MCF 10A (cell line): ENCODE data around the gene TNFRSF8. TPM values are rescaled to one million over a fixed set of nuclear protein-coding genes. Genes with fewer than 3 reads are reported as not detected.

Experiments
- BruUV-seq: library from RNA; stranded (reverse); fragments of 400-500 nt; replicated peaks from 2 replicates; lab custom pipeline; 2021; lab: Mats Ljungman, UMichigan
- CTCF ChIA-PET: fragments of 300-600 bp; sonication (Branson Sonifier 250); formaldehyde crosslinking; extraction: SDS; loops from one replicate; lab custom pipeline; 2021; ENCODE audit warnings: antibody characterized with exemption, inconsistent platforms; lab: Yijun Ruan, JAX
- POLR2A ChIA-PET: fragments of 300-600, 350-650 bp; sonication (Branson Sonifier 250); formaldehyde crosslinking; extraction: SDS; loops from one replicate; lab custom pipeline; 2020; ENCODE audit warnings: antibody characterized with exemption, inconsistent platforms; lab: Yijun Ruan, JAX
- DNase-seq: peaks from one replicate; pipeline ENCODE4 v3.0.0-alpha.2; 2018; ENCODE audit not compliant: unreplicated experiment
- H3K27ac Mint-ChIP-seq: one replicate; pipeline ENCODE4 v1.8.0; 2022; ENCODE audit warnings: mild to moderate bottlenecking, low read depth, mixed read lengths; ENCODE audit not compliant: unreplicated experiment
- H3K27me3 Mint-ChIP-seq: one replicate; pipeline ENCODE4 v1.8.0; 2022; ENCODE audit warnings: mixed read lengths; ENCODE audit not compliant: insufficient read depth, unreplicated experiment
- H3K36me3 Mint-ChIP-seq: one replicate; pipeline ENCODE4 v1.8.0; 2022; ENCODE audit warnings: mild to moderate bottlenecking, moderate library complexity, mixed read lengths; ENCODE audit not compliant: insufficient read depth, unreplicated experiment
- H3K4me1 Mint-ChIP-seq: one replicate; pipeline ENCODE4 v1.8.0; 2022; ENCODE audit warnings: mixed read lengths; ENCODE audit not compliant: insufficient read depth, unreplicated experiment
- H3K4me3 Mint-ChIP-seq: one replicate; pipeline ENCODE4 v1.8.0; 2022; ENCODE audit warnings: mild to moderate bottlenecking, moderate library complexity, mixed read lengths; ENCODE audit not compliant: unreplicated experiment
- H3K9me3 Mint-ChIP-seq: one replicate; pipeline ENCODE4 v1.8.0; 2022; ENCODE audit warnings: mixed read lengths; ENCODE audit not compliant: unreplicated experiment
- intact Hi-C: fragments of 100-400 bp; cut with micrococcal nuclease; formaldehyde crosslinking; loops from 2 replicates; pipeline ENCODE4 v1.14.1; 2022
- total RNA-seq: library from RNA; stranded (reverse); gene quantifications from 2 replicates; pipeline ENCODE4 v1.2.3, GENCODE V29; 2022
- TF ChIP-seq, protein P1 (sequence below): fragments of 200-600 bp; IDR thresholded peaks from one replicate; pipeline ENCODE4 v1.8.0; 2022; ENCODE audit warnings: antibody characterized with exemption, mild to moderate bottlenecking; ENCODE audit not compliant: unreplicated experiment

Gene TNFRSF8
- total RNA-seq, 1 experiment from 2014 or later, result not detected

DNA sequence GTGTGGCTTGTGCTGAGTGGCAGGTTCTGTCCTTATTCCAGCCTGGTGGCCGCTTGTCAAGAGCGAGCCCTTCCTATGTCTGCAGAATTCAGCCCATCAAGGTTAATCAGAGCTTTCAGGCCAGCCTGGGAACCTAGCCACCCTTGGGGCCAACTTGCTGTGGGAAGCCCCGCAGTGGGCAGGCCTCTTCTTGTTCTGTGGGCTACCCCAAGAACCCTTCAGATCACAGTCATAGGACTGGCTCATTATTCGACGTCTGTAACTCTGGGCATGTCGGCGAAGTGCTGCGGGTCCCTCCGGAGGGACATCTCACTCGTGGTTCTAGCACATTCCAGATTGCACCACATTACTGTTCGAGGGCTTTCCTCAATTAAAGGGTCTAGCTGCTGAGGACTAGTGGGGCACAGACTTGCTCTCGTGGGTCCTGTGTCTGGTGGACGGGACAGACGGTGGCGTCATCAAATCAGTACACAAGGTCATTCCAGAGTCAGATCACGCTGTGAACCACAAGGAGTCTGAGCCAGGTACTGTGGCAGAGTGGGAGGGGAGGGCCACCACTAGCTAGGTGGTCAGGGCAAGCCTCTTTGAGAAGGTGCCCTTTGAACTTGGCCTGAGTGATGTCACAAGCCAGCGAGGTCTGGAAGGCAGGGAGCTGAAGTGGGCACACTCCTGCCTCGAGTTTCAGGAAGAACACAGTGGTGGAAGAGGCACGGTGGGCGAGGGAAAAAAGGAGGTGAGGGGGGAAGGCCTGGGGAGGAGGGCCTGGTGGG lies 83.4 kb downstream of the TNFRSF8 start:
- Mint-ChIP-seq H3K4me1 (peaks cover 9% of the 10 kb centered on the region), H3K27me3 (peaks cover 9% of the 10 kb centered on the region), H3K4me3 (no peak overlapping the region), H3K9me3 (no peaks in the 10 kb centered on the region), H3K27ac (no peak overlapping the region), H3K36me3 (peaks cover 4% of the 10 kb centered on the region)
- CTCF ChIA-PET, result interaction anchor here (0.6 kb wide), 2 partner anchors 17 to 127 kb away, joined by 3 read pairs; partner anchors contain the start of gene MIIP
- BruUV-seq, result no TSS peak
- POLR2A ChIA-PET, result interaction anchor here (0.8 kb wide), 1 partner anchor 16 kb away, joined by 3 read pairs; no protein-coding TSS in a partner anchor
- intact Hi-C loops, result no loop called here
- TF ChIP-seq, protein P1, sequence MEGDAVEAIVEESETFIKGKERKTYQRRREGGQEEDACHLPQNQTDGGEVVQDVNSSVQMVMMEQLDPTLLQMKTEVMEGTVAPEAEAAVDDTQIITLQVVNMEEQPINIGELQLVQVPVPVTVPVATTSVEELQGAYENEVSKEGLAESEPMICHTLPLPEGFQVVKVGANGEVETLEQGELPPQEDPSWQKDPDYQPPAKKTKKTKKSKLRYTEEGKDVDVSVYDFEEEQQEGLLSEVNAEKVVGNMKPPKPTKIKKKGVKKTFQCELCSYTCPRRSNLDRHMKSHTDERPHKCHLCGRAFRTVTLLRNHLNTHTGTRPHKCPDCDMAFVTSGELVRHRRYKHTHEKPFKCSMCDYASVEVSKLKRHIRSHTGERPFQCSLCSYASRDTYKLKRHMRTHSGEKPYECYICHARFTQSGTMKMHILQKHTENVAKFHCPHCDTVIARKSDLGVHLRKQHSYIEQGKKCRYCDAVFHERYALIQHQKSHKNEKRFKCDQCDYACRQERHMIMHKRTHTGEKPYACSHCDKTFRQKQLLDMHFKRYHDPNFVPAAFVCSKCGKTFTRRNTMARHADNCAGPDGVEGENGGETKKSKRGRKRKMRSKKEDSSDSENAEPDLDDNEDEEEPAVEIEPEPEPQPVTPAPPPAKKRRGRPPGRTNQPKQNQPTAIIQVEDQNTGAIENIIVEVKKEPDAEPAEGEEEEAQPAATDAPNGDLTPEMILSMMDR, result no peak
- no peak for DNase-seq

DNA sequence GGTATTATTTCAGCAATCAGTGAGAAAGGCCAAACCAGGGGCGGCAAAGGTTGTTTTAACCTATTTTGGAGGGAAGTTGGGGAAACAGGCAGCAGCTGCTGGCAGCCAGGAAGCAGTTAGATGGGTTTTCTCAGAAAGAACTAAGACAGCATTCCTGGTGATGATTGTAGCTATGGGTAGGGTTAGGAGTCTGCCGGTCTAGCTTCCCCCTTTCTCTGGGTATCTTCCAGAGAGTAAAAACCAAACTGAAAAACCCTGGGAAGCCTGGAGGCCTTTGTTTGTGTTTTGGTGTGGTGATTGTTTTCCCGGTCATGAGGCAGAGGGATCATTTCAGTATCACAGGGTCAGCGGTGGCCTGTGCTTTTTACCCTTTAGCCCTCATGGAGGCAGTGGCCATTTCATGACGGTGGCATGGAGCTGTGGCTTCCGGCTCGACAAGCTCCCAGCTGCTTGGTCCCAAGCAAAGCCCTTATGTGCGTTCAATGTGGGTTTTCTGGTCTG lies 84.1 kb downstream of the TNFRSF8 start:
- Mint-ChIP-seq H3K27ac (no peak overlapping the region), H3K4me3 (no peak overlapping the region), H3K9me3 (no peaks in the 10 kb centered on the region), H3K27me3 (peaks cover 10% of the 10 kb centered on the region), H3K4me1 (peaks cover 9% of the 10 kb centered on the region), H3K36me3 (peaks cover 4% of the 10 kb centered on the region)
- CTCF ChIA-PET, result no interaction called here
- TF ChIP-seq, protein P1, result no peak
- no TSS peak for BruUV-seq
- no peak for DNase-seq
- POLR2A ChIA-PET, result no interaction called here
- intact Hi-C loops, result no loop called here

DNA sequence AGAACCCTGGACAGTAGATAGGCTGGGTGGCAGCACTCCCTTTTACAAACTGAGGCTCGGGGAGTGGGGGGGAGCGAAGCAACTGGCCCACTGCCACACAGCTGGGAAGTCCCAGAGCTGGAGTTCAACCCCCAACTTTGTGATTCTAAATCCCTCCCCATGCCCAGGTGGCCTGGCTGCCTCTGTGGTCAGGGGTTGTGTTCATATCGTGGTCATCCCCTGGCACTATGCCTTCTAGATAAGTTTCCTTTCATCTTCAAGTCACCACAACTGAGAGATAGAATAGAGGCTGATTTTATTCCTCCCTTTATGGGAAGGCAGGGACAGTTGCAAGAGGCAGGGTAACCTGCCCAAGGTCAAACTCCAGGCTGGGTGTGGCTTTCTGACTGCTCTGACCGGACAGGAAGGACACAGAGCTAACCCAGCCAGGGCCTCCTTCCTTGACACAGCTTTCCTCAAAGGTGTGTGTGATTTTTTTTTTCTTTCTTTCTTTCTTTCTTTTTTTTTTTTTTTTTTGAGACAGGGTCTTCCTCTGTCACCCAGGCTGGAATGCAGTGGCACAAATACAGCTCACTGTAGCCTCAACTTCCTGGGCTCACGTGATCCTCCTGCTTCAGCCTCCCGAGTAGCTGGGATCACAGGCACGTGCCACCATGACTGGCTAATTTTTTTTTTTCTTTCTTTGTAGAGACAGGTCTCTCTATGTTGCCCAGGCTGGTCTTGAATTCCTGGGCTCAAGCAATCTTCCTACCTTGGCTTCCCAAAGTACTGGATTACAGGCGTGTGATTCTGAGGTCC lies 85.3 kb downstream of the TNFRSF8 start:
- no peak for DNase-seq
- Mint-ChIP-seq H3K27ac (no peak overlapping the region), H3K4me3 (no peak overlapping the region), H3K9me3 (no peaks in the 10 kb centered on the region), H3K4me1 (peaks cover 12% of the 10 kb centered on the region), H3K36me3 (peaks cover 2% of the 10 kb centered on the region), H3K27me3 (peaks cover 10% of the 10 kb centered on the region)
- intact Hi-C loops, result no loop called here
- no TSS peak for BruUV-seq
- ChIA-PET POLR2A (interaction anchor here (1.6 kb wide), 1 partner anchor 13 kb away, joined by 5 read pairs; no protein-coding TSS in a partner anchor), CTCF (interaction anchor here (0.6 to 2.0 kb wide), 4 partner anchors 9 to 82 kb away, joined by 3 to 6 read pairs (median 4); no protein-coding TSS in a partner anchor)
- TF ChIP-seq, protein P1, result no peak
